ENCODE results near the gene RS1.

RS1 gene

GRCh38 chrX:18701621-18702361 lies 29.9 kb upstream of the RS1 start:
- no peak for TF ChIP-seq CTCF (IDR thresholded peaks at IDR 0.05; ENCODE audit: insufficient read depth, low read depth, low read length, missing control alignments)
- peak; percentile 29 for DNase-seq (ENCODE audit: low read depth)
- H3K4me3 ChIP-seq (ENCODE audit: low read length), result no peak overlapping the region

- no peak overlapping the region for H3K4me3 ChIP-seq (ENCODE audit: low read length)
- DNase-seq (ENCODE audit: low read depth), result no peak
- no peak for TF ChIP-seq CTCF (IDR thresholded peaks at IDR 0.05; ENCODE audit: insufficient read depth, low read depth, low read length, missing control alignments)
These were observed 27.1 kb upstream of the RS1 start for GRCh38 chrX:18698737-18699650.

GRCh38 chrX:18696653-18697052 lies 24.7 kb upstream of the RS1 start:
- TF ChIP-seq CTCF (IDR thresholded peaks at IDR 0.05; ENCODE audit: insufficient read depth, low read depth, low read length, missing control alignments), result no peak
- DNase-seq (ENCODE audit: low read depth), result no peak
- no peak overlapping the region for H3K4me3 ChIP-seq (ENCODE audit: low read length)

GRCh38 chrX:18692541-18692940 lies 20.6 kb upstream of the RS1 start:
- TF ChIP-seq CTCF (IDR thresholded peaks at IDR 0.05; ENCODE audit: insufficient read depth, low read depth, low read length, missing control alignments), result no peak
- DNase-seq (ENCODE audit: low read depth), result no peak
- H3K4me3 ChIP-seq (ENCODE audit: low read length), result no peak overlapping the region

GRCh38 chrX:18691431-18691830 lies 19.5 kb upstream of the RS1 start:
- no peak for TF ChIP-seq CTCF (IDR thresholded peaks at IDR 0.05; ENCODE audit: insufficient read depth, low read depth, low read length, missing control alignments)
- H3K4me3 ChIP-seq (ENCODE audit: low read length), result no peak overlapping the region
- no peak for DNase-seq (ENCODE audit: low read depth)

- H3K4me3 ChIP-seq (ENCODE audit: low read length), result no peak overlapping the region
- DNase-seq (ENCODE audit: low read depth), result no peak
- no peak for TF ChIP-seq CTCF (IDR thresholded peaks at IDR 0.05; ENCODE audit: insufficient read depth, low read depth, low read length, missing control alignments)
These were observed 16.1 kb upstream of the RS1 start for GRCh38 chrX:18687856-18688495.
